Tongue (tissue), 2 donors: Measurements from ENCODE around the gene WDFY3. TPM values are rescaled to one million over a fixed set of nuclear protein-coding genes. Genes with fewer than 3 reads are reported as not detected.

Source experiments
- DNase-seq: peaks from one replicate; pipeline ENCODE4 v3.0.0-alpha.2; 2015
- total RNA-seq: library from RNA; depleted of rRNA; stranded (reverse); fragments of >200 nt; gene quantifications from one replicate; pipeline ENCODE4 v1.2.3, GENCODE V29; 2014

The WDFY3 gene
- total RNA-seq, 1 donor from 2014 or later = 112 TPM

- no peak for DNase-seq
Measured at GRCh38 chr4:84905646-84906045, 60.8 kb downstream of the WDFY3 start.

GRCh38 chr4:84901740-84902281 is 64.7 kb downstream of the WDFY3 start:
- DNase-seq = peak; percentile 9

- DNase-seq = no peak
Measured at GRCh38 chr4:84901173-84901572, 65.3 kb downstream of the WDFY3 start.

- no peak for DNase-seq
Measured at GRCh38 chr4:84899616-84900015, 66.9 kb downstream of the WDFY3 start.

- DNase-seq = no peak
Measured at GRCh38 chr4:84897516-84897915, 69.0 kb downstream of the WDFY3 start.

GRCh38 chr4:84895283-84895682 is 71.2 kb downstream of the WDFY3 start:
- no peak for DNase-seq

- no peak for DNase-seq
Measured at GRCh38 chr4:84894621-84895020, 71.9 kb downstream of the WDFY3 start.

GRCh38 chr4:84892950-84893349 is 73.5 kb downstream of the WDFY3 start:
- DNase-seq = no peak

GRCh38 chr4:84887824-84888223 is 78.7 kb downstream of the WDFY3 start:
- DNase-seq = no peak

- DNase-seq = no peak
Measured at GRCh38 chr4:84879651-84880200, 86.8 kb downstream of the WDFY3 start.

GRCh38 chr4:84878546-84878945 is 87.9 kb downstream of the WDFY3 start:
- no peak for DNase-seq

GRCh38 chr4:84878090-84878489 is 88.4 kb downstream of the WDFY3 start:
- no peak for DNase-seq

GRCh38 chr4:84877051-84877833 is 89.2 kb downstream of the WDFY3 start:
- no peak for DNase-seq

GRCh38 chr4:84875636-84876371 is 90.7 kb downstream of the WDFY3 start:
- DNase-seq = no peak

GRCh38 chr4:84874619-84875018 is 91.9 kb downstream of the WDFY3 start:
- DNase-seq = no peak

- DNase-seq = no peak
Measured at GRCh38 chr4:84870398-84871163, 95.9 kb downstream of the WDFY3 start.

- no peak for DNase-seq
Measured at GRCh38 chr4:84866295-84866694, 100.2 kb downstream of the WDFY3 start.

GRCh38 chr4:84865600-84865999 is 100.9 kb downstream of the WDFY3 start:
- no peak for DNase-seq

- no peak for DNase-seq
Measured at GRCh38 chr4:84862064-84862463, 104.4 kb downstream of the WDFY3 start.

- DNase-seq = no peak
Measured at GRCh38 chr4:84857296-84857695, 109.2 kb downstream of the WDFY3 start.

GRCh38 chr4:84856468-84857049 is 109.9 kb downstream of the WDFY3 start:
- DNase-seq = no peak

GRCh38 chr4:84855774-84856173 is 110.7 kb downstream of the WDFY3 start:
- no peak for DNase-seq
